Brain microvascular endothelial cell (primary cell): ENCODE measurements around the gene MRPL33.

Experiments
- DNase-seq: peaks from one replicate; pipeline ENCODE4 v3.0.0-alpha.2; 2020
- H3K27ac ChIP-seq: fragments of 250-450 bp; sonication (Bioruptor Pico); 2 replicates; pipeline ENCODE4 v1.5.1; 2020; ENCODE audit warnings: mild to moderate bottlenecking, moderate library complexity
- H3K27me3 ChIP-seq: fragments of 250-450 bp; sonication (Bioruptor Pico); replicated peaks from 2 replicates; pipeline ENCODE4 v1.5.1; 2020; ENCODE audit warnings: mild to moderate bottlenecking
- H3K36me3 ChIP-seq: fragments of 250-450 bp; sonication (Bioruptor Pico); replicated peaks from 2 replicates; pipeline ENCODE4 v1.5.1; 2020; ENCODE audit warnings: mild to moderate bottlenecking
- H3K4me3 ChIP-seq: 2 replicates; pipeline ENCODE4 v1.5.1; 2011; ENCODE audit warnings: low read depth, mild to moderate bottlenecking, control low read depth, low read length, moderate library complexity
- in situ Hi-C: cut with HindIII; loops from 2 replicates; pipeline ENCODE4 v1.10.0; 2017; ENCODE audit warnings: low sequenced_read_pairs, low pct_ligation_motif_present
- TF ChIP-seq, protein P1 (sequence below): IDR thresholded peaks from 2 replicates; pipeline ENCODE4 v1.5.1; 2011; ENCODE audit warnings: low read depth, mild to moderate bottlenecking, moderate library complexity, low read length, control low read depth, inconsistent platforms; ENCODE audit errors: missing control alignments

MRPL33 gene

DNA sequence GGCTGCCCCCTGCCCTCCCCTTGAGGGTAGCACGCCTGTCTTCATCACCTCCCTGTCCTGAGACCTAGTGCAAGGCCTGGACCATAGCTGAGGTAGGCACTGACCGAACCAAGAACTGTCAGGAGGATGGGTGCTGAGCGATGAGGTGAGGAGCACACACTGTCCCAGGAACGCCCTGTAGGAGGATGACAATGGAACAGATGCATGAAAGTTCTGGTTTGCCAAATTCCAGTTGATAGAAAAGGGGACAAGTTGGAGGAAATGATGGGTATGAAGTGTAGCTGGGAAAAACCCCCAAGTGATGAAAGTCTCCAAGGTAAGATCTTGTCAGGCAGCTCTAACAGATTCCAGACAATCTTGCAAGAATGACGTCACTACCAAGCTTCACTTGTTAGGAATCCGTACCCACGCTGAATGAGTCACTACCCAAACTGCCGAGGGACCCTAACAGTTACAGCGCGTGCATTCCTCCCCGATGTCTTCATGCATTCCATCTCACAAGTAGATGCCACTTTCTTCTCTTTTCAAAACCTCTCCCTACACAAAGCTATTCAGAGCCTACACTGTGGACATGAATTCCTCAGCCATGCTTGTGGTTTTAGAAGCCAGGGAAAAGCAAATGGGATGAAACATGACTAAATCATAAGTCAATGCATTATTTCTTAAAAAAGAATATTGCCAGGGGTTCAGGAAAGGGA lies 27.6 kb downstream of the MRPL33 start:
- H3K4me3 ChIP-seq: no peak overlapping the region
- TF ChIP-seq, protein P1, sequence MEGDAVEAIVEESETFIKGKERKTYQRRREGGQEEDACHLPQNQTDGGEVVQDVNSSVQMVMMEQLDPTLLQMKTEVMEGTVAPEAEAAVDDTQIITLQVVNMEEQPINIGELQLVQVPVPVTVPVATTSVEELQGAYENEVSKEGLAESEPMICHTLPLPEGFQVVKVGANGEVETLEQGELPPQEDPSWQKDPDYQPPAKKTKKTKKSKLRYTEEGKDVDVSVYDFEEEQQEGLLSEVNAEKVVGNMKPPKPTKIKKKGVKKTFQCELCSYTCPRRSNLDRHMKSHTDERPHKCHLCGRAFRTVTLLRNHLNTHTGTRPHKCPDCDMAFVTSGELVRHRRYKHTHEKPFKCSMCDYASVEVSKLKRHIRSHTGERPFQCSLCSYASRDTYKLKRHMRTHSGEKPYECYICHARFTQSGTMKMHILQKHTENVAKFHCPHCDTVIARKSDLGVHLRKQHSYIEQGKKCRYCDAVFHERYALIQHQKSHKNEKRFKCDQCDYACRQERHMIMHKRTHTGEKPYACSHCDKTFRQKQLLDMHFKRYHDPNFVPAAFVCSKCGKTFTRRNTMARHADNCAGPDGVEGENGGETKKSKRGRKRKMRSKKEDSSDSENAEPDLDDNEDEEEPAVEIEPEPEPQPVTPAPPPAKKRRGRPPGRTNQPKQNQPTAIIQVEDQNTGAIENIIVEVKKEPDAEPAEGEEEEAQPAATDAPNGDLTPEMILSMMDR: peak; percentile 2
- peak overlapping the region; percentile 95 for H3K27ac ChIP-seq
- no peaks in the 10 kb centered on the region for H3K27me3 ChIP-seq
- in situ Hi-C loops: no loop called here
- DNase-seq: peak; percentile 100
- H3K36me3 ChIP-seq: no peaks in the 10 kb centered on the region

DNA sequence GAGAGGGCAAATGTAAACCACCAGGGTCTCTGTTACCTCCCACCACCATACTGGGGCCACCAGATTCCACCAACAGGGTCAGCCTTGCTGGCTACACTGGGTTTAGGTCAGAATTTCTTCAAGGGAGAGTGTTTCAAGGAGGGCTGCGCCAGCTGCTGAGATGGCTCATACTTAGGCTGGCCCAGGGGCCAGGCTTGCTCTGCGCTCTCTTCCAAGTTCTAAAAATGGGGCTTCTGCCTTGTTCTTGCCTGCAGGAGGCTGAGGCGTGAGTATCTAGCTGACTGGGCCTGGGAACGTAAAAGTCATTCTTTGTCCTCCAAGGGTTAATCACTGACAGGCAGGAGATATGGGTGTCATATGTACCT lies 28.1 kb downstream of the MRPL33 start:
- TF ChIP-seq, protein P1: peak; percentile 28
- H3K27ac ChIP-seq: peak overlapping the region; percentile 95
- no peaks in the 10 kb centered on the region for H3K27me3 ChIP-seq
- no peaks in the 10 kb centered on the region for H3K36me3 ChIP-seq
- DNase-seq: no peak
- no peak overlapping the region for H3K4me3 ChIP-seq
- in situ Hi-C loops: no loop called here

DNA sequence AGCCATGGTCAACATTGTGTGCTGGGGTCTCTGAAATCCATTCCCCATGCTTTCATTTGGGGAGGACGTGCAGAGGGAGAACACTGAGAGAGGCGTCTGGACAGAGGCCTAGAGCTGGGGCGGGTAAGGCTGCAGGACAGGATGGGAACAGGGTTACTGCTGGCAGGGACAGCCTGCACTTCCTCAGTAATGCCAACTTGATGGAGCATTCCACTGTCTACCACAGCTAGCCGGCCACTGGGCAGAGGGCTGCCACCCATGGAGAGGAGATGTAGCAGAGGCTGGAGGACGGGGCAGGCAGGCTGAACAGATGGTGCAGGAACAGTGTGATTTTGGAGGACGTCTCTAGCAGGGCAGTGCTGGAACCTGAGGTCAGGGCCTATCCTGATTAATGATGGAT lies 29.3 kb downstream of the MRPL33 start:
- no peaks in the 10 kb centered on the region for H3K36me3 ChIP-seq
- in situ Hi-C loops: no loop called here
- H3K4me3 ChIP-seq: no peak overlapping the region
- peak overlapping the region; percentile 95 for H3K27ac ChIP-seq
- TF ChIP-seq, protein P1: no peak
- no peaks in the 10 kb centered on the region for H3K27me3 ChIP-seq
- DNase-seq: no peak

DNA sequence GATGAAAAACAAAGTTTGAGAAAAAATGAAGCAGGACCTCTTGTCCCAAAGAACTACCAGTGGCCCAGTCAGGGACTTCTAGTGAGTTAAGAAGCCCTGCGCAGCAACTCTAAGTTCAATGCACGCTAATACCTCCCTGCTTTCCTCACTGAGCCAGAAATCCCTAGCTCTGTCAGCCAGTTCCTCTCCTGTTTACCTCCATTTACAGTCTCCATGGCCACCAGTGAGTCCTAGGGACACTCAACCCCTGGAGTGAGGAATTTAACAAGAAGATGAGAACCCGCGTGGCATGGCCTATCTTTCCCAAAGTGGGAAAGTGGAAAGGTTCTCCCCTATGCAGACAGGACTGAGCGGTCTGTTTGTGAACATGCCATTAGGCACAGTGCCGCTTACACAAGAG lies 31.0 kb downstream of the MRPL33 start:
- in situ Hi-C loops: no loop called here
- no peak for DNase-seq
- TF ChIP-seq, protein P1: no peak
- H3K4me3 ChIP-seq: no peak overlapping the region
- no peaks in the 10 kb centered on the region for H3K36me3 ChIP-seq
- no peaks in the 10 kb centered on the region for H3K27me3 ChIP-seq
- H3K27ac ChIP-seq: no peak overlapping the region

DNA sequence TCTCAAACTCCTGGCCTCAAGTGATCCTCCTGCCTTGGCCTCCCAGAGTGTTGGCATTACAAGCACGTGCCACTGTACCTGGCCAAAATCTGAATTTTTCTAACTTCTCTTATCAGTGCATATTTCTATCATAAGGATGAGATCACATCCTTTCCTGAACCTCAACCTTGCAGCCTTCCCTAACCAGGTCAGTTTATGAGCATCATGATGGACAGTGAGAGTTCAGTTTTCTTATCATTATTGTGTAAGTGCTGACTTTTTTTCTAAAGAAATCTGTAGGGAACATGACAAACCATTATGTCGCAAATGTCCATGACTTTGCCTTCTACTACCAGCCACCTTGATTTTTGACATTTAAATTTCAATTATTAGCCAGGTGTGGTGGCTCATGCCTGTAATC lies 31.5 kb downstream of the MRPL33 start:
- Histone ChIP-seq H3K4me3 (no peak overlapping the region), H3K27ac (no peak overlapping the region), H3K27me3 (no peaks in the 10 kb centered on the region), H3K36me3 (no peaks in the 10 kb centered on the region)
- in situ Hi-C loops: no loop called here
- TF ChIP-seq, protein P1: no peak
- no peak for DNase-seq

DNA sequence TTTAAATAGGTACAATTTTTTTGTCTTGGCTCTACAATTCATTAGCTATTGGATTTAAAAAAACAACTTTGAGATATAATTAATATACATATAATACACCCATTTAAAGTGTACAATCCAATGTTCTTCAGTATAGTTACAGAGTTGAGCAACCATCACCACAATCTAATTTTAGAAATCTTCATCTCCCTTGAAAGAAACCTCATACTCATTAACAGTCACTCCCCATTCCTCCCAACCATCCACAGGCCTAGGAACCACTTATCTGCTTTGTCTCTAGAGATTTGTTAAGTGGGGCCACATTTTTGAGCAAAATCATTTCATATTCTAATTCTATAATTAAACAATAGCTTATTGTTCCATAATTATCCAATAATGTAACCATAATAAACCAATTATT lies 32.6 kb downstream of the MRPL33 start:
- H3K4me3 ChIP-seq: no peak overlapping the region
- no peaks in the 10 kb centered on the region for H3K27me3 ChIP-seq
- in situ Hi-C loops: no loop called here
- H3K36me3 ChIP-seq: no peaks in the 10 kb centered on the region
- TF ChIP-seq, protein P1: no peak
- H3K27ac ChIP-seq: no peak overlapping the region
- DNase-seq: no peak
